PC-9 (cell line): ENCODE results near the gene PPP1R9A.

Source experiments
- CTCF ChIP-seq: fragments of 200-600 bp; sonication (generic); conservative IDR thresholded peaks from 2 replicates; pipeline ENCODE4 v1.6.1; 2017; ENCODE audit warnings: mixed run types, antibody characterized with exemption, mild to moderate bottlenecking, moderate library complexity
- EZH2 ChIP-seq: fragments of 200-600 bp; sonication (generic); IDR thresholded peaks from 2 replicates; pipeline ENCODE4 v1.8.0; 2017; ENCODE audit warnings: antibody characterized with exemption, low read depth

- TF ChIP-seq CTCF (no peak), EZH2 (no peak)
These were observed 357.0 kb downstream of the PPP1R9A start for GRCh38 chr7:95264363-95264891.
